CD8-positive, alpha-beta memory T cell (primary cell): ENCODE measurements around the gene KCMF1. TPM values are rescaled to one million over a fixed set of nuclear protein-coding genes. Genes with fewer than 3 reads are reported as not detected.

ENCODE experiments used
- CTCF ChIA-PET: fragments of 350-600 bp; sonication (Branson Sonifier 250); formaldehyde crosslinking; loops from one replicate; lab custom pipeline; 2021; ENCODE audit warnings: antibody characterized with exemption; lab: Charles Lee
- POLR2A ChIA-PET: fragments of 350-600 bp; sonication (Branson Sonifier 250); formaldehyde crosslinking; loops from one replicate; lab custom pipeline; 2021; ENCODE audit warnings: antibody characterized with exemption; lab: Charles Lee
- DNase-seq, 5 donors: peaks; one replicate each; pipeline versions ENCODE4 v3.0.0 to v3.0.0-alpha.2; 2020 to 2022; ENCODE audit warnings: mixed read lengths in 1 of 5
- H3K27ac ChIP-seq: one replicate; pipeline ENCODE4 v1.7.0; 2013; ENCODE audit warnings: low read depth, mild to moderate bottlenecking, low read length, moderate library complexity
- H3K27me3 ChIP-seq: 2 replicates; pipeline ENCODE4 v1.7.0; 2013; ENCODE audit warnings: low read length, mild to moderate bottlenecking; ENCODE audit not compliant: insufficient read depth, poor library complexity, severe bottlenecking
- H3K36me3 ChIP-seq: 2 replicates; pipeline ENCODE4 v1.7.0; 2013; ENCODE audit warnings: mild to moderate bottlenecking, low read length, moderate library complexity; ENCODE audit not compliant: insufficient read depth
- H3K4me1 ChIP-seq: 2 replicates; pipeline ENCODE4 v1.7.0; 2013; ENCODE audit warnings: mild to moderate bottlenecking, low read length, moderate library complexity; ENCODE audit not compliant: insufficient read depth
- H3K4me3 ChIP-seq: 2 replicates; pipeline ENCODE4 v1.7.0; 2013; ENCODE audit warnings: mild to moderate bottlenecking, low read length
- H3K9me3 ChIP-seq: 2 replicates; pipeline ENCODE4 v1.7.0; 2013; ENCODE audit warnings: mild to moderate bottlenecking, low read length
- H3K27ac Mint-ChIP-seq, 8 donors: one replicate each; pipeline ENCODE4 v1.8.0; 2020 to 2021; ENCODE audit warnings: mixed read lengths in 8 of 8, mild to moderate bottlenecking in 6 of 8, inconsistent platforms in 3 of 8, moderate library complexity in 3 of 8
- H3K27me3 Mint-ChIP-seq, 2 donors: one replicate each; pipeline ENCODE4 v1.8.0; 2020 to 2021; ENCODE audit warnings: mixed read lengths in 2 of 2, mild to moderate bottlenecking in 1 of 2, moderate library complexity in 1 of 2
- H3K36me3 Mint-ChIP-seq, 3 donors: one replicate each; pipeline ENCODE4 v1.8.0; 2020 to 2021; ENCODE audit warnings: mixed read lengths in 3 of 3, inconsistent platforms in 1 of 3, mild to moderate bottlenecking in 1 of 3
- H3K4me1 Mint-ChIP-seq, 3 donors: one replicate each; pipeline ENCODE4 v1.8.0; 2020 to 2021; ENCODE audit warnings: mixed read lengths in 3 of 3, inconsistent platforms in 1 of 3, mild to moderate bottlenecking in 1 of 3
- H3K4me3 Mint-ChIP-seq, 7 donors: one replicate each; pipeline ENCODE4 v1.8.0; 2020 to 2021; ENCODE audit warnings: mixed read lengths in 7 of 7, mild to moderate bottlenecking in 6 of 7, moderate library complexity in 4 of 7, inconsistent platforms in 2 of 7
- H3K9me3 Mint-ChIP-seq, 5 donors: one replicate each; pipeline ENCODE4 v1.8.0; 2020 to 2022; ENCODE audit warnings: mixed read lengths in 5 of 5, mild to moderate bottlenecking in 3 of 5, moderate library complexity in 2 of 5, inconsistent platforms in 1 of 5
- polyA plus RNA-seq: library from polyadenylated mRNA; unstranded; fragments of 300-500 nt; fragmentation: Illumina TruSeq; gene quantifications from one replicate; pipeline ENCODE4 v1.2.3, GENCODE V29; 2021
- total RNA-seq, 2 experiments: library from RNA; stranded (reverse); gene quantifications; one replicate each; pipeline ENCODE4 v1.2.3, GENCODE V29; 2021

KCMF1 gene
- total and polyA plus RNA-seq, 3 experiments from 2014 or later, result 30.7 to 105 (median 98.1) TPM

DNA sequence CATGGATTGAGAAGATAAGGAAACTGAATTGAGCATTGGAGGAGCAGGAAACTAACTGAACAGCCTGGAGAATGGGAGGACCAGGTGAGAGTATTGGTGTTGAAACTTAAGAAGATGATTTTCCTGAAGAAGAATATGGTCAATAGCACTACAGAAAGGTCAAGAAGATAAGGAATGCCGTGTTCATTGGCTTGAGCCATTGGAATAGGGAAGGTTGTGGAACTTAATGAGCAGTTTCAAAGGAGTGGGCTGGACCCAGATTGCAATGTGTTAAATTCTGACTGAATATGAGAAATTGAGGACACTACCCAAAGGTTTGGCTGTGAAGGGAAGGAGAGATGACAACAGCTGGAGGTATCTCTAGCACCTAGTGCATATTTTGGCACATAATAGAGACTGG is 19.0 kb downstream of the KCMF1 start:
- ChIA-PET POLR2A (no interaction called here), CTCF (interaction anchor here (1.7 kb wide), 1 partner anchor 14 kb away, joined by 3 read pairs; no protein-coding TSS in a partner anchor)
- peaks cover 0 to 1% of the 10 kb centered on the region in 2 donors for H3K27me3 Mint-ChIP-seq
- Histone ChIP-seq H3K9me3 (no peaks in the 10 kb centered on the region), H3K4me1 (peaks cover 65% of the 10 kb centered on the region), H3K4me3 (no peak overlapping the region), H3K36me3 (no peaks in the 10 kb centered on the region), H3K27me3 (no peaks in the 10 kb centered on the region), H3K27ac (no peak overlapping the region)
- DNase-seq, result no peak
- H3K9me3 Mint-ChIP-seq, result no peaks in the 10 kb centered on the region
- H3K4me3 Mint-ChIP-seq, result no peak overlapping the region
- peaks cover 32 to 47% (median 42%) of the 10 kb centered on the region in 3 donors for H3K4me1 Mint-ChIP-seq
- peaks cover 0 to 8% (median 0%) of the 10 kb centered on the region in 3 donors for H3K36me3 Mint-ChIP-seq
- H3K27ac Mint-ChIP-seq, result no peak overlapping the region

DNA sequence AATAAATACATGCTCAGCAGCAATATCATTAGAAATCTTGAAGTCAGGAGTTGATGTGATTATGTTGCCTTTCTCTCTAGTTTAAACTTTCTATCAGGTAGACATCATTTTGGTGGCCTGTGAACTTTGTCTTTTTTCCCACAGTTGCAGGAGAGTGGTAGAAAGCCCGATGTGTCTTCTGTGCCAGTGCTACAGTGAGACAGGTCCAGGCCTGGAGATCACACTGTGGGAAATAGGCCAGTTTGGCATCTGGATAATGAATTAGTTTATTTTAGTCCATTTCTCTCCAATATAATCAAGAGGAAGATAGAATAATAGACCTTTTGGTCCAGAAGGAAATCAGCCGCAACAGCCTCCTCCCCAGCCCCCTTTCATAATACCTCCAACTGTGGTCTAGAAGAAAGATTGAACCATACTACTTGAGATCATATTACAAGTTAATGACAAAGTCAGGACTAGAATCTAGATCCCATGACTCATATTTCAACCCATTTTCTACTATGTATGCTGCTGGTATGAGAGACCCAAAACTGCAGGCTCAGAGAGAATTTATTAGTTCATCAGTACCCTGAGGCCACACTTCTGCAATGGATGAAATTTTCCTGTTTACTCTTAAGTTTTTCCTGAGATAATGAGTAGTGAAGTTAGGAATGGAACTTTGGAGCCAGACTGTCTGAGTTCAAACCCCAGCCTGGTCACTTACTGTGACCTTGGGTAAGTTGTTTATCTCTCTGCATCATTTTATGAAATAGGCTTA is 20.6 kb downstream of the KCMF1 start:
- H3K4me1 Mint-ChIP-seq, result peaks cover 32 to 47% (median 44%) of the 10 kb centered on the region in 3 donors
- Histone ChIP-seq H3K27ac (no peak overlapping the region), H3K4me3 (no peak overlapping the region), H3K27me3 (no peaks in the 10 kb centered on the region), H3K4me1 (peaks cover 49% of the 10 kb centered on the region), H3K9me3 (no peaks in the 10 kb centered on the region), H3K36me3 (no peaks in the 10 kb centered on the region)
- no peak for DNase-seq
- H3K27ac Mint-ChIP-seq, result peak overlapping the region in 1 of 8 donors; percentile 3
- H3K36me3 Mint-ChIP-seq, result peaks cover 0 to 9% (median 0%) of the 10 kb centered on the region in 3 donors
- H3K4me3 Mint-ChIP-seq, result no peak overlapping the region
- ChIA-PET CTCF (interaction anchor here (1.0 to 1.7 kb wide), 2 partner anchors 15 to 24 kb away, joined by 3 read pairs; no protein-coding TSS in a partner anchor), POLR2A (no interaction called here)
- no peaks in the 10 kb centered on the region for H3K9me3 Mint-ChIP-seq
- H3K27me3 Mint-ChIP-seq, result no peaks in the 10 kb centered on the region

DNA sequence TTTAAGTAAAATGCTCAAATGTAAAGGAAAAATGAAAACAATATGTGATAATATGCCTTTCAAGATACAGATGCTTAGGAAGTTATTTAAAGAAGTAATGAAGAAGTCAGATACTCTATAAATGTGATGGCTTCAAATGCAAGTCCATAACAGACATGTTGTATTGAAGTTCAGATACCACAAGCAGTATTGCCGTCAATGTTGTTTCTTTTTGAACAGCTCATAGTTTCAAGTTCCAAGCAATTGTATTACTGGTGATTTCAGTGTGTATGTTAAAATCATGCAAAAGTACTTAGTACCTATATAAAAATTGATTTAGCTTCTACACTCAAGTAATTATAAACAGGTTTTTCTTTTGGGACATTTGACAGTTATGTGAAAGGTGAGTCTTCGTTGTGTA is 24.9 kb downstream of the KCMF1 start:
- Histone ChIP-seq H3K27me3 (no peaks in the 10 kb centered on the region), H3K4me3 (no peak overlapping the region), H3K9me3 (no peaks in the 10 kb centered on the region), H3K4me1 (peaks cover 14% of the 10 kb centered on the region), H3K27ac (no peak overlapping the region), H3K36me3 (no peaks in the 10 kb centered on the region)
- Mint-ChIP-seq H3K27me3 (no peaks in the 10 kb centered on the region), H3K9me3 (no peaks in the 10 kb centered on the region), H3K27ac (peak overlapping the region in 5 of 8 donors; percentile 6 to 64 (median 55)), H3K4me3 (peak overlapping the region in 1 of 7 donors; percentile 1), H3K4me1 (peaks cover 37 to 65% (median 62%) of the 10 kb centered on the region in 3 donors), H3K36me3 (peaks cover 0 to 12% (median 0%) of the 10 kb centered on the region in 3 donors)
- POLR2A ChIA-PET, result no interaction called here
- CTCF ChIA-PET, result no interaction called here
- DNase-seq, result no peak

DNA sequence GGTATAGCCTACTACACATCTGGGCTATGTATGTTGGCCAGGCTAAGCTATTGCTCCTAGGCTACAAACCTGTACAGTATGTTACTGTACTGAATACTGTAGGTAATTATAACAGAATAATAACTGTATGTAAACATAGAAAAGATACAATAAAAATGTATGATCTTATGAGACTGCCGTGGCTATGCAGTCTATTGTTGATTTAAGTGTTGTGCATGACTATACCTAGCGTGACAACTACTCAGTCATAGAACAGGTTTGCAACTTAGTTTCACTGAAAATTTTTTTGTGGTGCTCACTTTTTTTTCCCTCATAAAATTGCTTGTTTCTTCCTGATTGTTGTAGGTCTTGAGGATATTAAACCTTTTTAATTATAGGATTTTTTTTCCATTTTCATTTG is 25.9 kb downstream of the KCMF1 start:
- Histone ChIP-seq H3K4me3 (no peak overlapping the region), H3K27me3 (no peaks in the 10 kb centered on the region), H3K4me1 (peaks cover 17% of the 10 kb centered on the region), H3K36me3 (no peaks in the 10 kb centered on the region), H3K9me3 (no peaks in the 10 kb centered on the region), H3K27ac (no peak overlapping the region)
- Mint-ChIP-seq H3K4me1 (peaks cover 46 to 75% (median 71%) of the 10 kb centered on the region in 3 donors), H3K9me3 (no peaks in the 10 kb centered on the region), H3K4me3 (no peak overlapping the region), H3K36me3 (peaks cover 0 to 11% (median 0%) of the 10 kb centered on the region in 3 donors), H3K27me3 (no peaks in the 10 kb centered on the region), H3K27ac (no peak overlapping the region)
- POLR2A ChIA-PET, result no interaction called here
- no peak for DNase-seq
- CTCF ChIA-PET, result interaction anchor here (1.0 kb wide), 1 partner anchor 71 kb away, joined by 4 read pairs; no protein-coding TSS in a partner anchor

DNA sequence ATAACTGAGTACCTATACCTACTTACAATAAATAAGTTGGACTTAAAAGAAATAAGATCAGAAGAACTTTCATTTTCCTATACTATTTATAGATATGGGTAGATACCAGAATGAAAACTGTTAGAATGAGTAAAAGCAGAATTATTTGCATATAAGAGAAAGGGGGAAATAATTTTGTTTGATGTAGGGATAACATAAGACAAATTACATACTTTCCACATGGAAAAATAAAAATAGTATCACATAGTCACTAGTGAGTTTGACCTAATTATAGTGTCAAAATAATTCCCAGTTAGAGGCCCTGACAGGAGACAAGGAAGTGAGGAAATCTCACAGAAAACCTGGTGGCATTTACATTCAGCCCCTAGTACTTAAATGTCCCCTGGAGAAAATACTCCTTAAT is 28.6 kb downstream of the KCMF1 start:
- no peaks in the 10 kb centered on the region for H3K9me3 ChIP-seq
- DNase-seq, result no peak
- peak overlapping the region in 5 of 8 donors; percentile 23 to 64 (median 55) for H3K27ac Mint-ChIP-seq
- ChIA-PET CTCF (no interaction called here), POLR2A (no interaction called here)
- no peaks in the 10 kb centered on the region for H3K27me3 Mint-ChIP-seq
- H3K4me3 Mint-ChIP-seq, result peak overlapping the region in 1 of 7 donors; percentile 11
- H3K9me3 Mint-ChIP-seq, result no peaks in the 10 kb centered on the region
- peaks cover 0 to 16% (median 0%) of the 10 kb centered on the region in 3 donors for H3K36me3 Mint-ChIP-seq
- H3K4me1 Mint-ChIP-seq, result peaks cover 57 to 84% (median 78%) of the 10 kb centered on the region in 3 donors
- no peaks in the 10 kb centered on the region for H3K27me3 ChIP-seq
- no peak overlapping the region for H3K4me3 ChIP-seq
- no peaks in the 10 kb centered on the region for H3K36me3 ChIP-seq
- H3K27ac ChIP-seq, result no peak overlapping the region
- H3K4me1 ChIP-seq, result peaks cover 18% of the 10 kb centered on the region

DNA sequence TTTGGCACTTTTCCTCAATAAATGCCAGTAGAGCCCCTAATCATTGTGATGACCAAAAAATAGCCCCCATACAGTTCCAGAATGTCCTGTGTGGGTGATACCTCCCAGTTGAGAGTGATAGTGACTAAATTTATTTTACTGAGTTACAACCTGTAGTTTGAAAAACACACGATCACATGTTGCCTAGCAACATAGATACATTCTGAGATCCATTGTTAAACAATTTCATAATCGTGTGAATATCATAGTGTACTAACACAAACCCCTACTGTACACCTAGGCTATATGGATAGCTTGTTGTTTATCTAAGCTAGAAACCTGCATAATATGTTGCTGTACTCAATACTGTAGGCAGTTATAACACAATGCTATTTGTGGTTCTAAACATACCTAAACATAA is 30.6 kb downstream of the KCMF1 start:
- Histone ChIP-seq H3K9me3 (no peaks in the 10 kb centered on the region), H3K4me1 (peaks cover 23% of the 10 kb centered on the region), H3K27me3 (no peaks in the 10 kb centered on the region), H3K27ac (no peak overlapping the region), H3K36me3 (no peaks in the 10 kb centered on the region), H3K4me3 (no peak overlapping the region)
- Mint-ChIP-seq H3K4me1 (peaks cover 48 to 74% (median 73%) of the 10 kb centered on the region in 3 donors), H3K4me3 (no peak overlapping the region), H3K36me3 (peaks cover 0 to 18% (median 1%) of the 10 kb centered on the region in 3 donors), H3K9me3 (no peaks in the 10 kb centered on the region), H3K27me3 (no peaks in the 10 kb centered on the region), H3K27ac (peak overlapping the region; percentile 7 to 72 (median 50))
- no peak for DNase-seq
- ChIA-PET POLR2A (no interaction called here), CTCF (interaction anchor here (1.2 to 1.3 kb wide), 2 partner anchors 37 to 75 kb away, joined by 3 read pairs; no protein-coding TSS in a partner anchor)

DNA sequence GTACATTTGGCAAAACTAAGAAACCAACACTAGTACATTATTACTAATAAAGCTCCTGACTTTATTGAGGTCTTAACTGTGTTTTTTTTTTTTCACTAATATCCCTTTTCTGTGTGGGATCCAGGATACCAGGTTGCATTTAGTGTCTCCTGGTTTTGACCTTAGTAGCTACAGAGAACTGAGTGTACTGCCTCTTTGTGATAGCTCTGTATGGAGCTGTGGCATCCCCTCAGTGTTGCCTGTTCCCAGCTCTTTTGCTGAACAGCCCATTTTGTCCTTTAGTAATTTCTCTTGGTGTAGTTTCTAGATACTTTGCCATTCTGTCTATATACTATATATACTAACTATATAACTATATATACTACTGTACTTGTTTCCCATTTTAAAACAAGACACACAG is 31.6 kb downstream of the KCMF1 start:
- Mint-ChIP-seq H3K27me3 (no peaks in the 10 kb centered on the region), H3K36me3 (peaks cover 4 to 23% (median 5%) of the 10 kb centered on the region in 3 donors), H3K4me1 (peaks cover 48 to 74% (median 74%) of the 10 kb centered on the region in 3 donors), H3K4me3 (peak overlapping the region in 2 of 7 donors; percentile 2 to 15), H3K9me3 (no peaks in the 10 kb centered on the region), H3K27ac (peak overlapping the region in 4 of 8 donors; percentile 21 to 63 (median 40))
- CTCF ChIA-PET, result interaction anchor here (1.2 to 1.5 kb wide), 3 partner anchors 23 to 76 kb away, joined by 3 read pairs; no protein-coding TSS in a partner anchor
- no peaks in the 10 kb centered on the region for H3K27me3 ChIP-seq
- H3K4me1 ChIP-seq, result peaks cover 23% of the 10 kb centered on the region
- H3K9me3 ChIP-seq, result no peaks in the 10 kb centered on the region
- no peak overlapping the region for H3K27ac ChIP-seq
- POLR2A ChIA-PET, result interaction anchor here (0.6 kb wide), 2 partner anchors 29 to 63 kb away, joined by 3 to 6 read pairs; no protein-coding TSS in a partner anchor
- H3K36me3 ChIP-seq, result peaks cover 5% of the 10 kb centered on the region
- H3K4me3 ChIP-seq, result no peak overlapping the region
- no peak for DNase-seq

DNA sequence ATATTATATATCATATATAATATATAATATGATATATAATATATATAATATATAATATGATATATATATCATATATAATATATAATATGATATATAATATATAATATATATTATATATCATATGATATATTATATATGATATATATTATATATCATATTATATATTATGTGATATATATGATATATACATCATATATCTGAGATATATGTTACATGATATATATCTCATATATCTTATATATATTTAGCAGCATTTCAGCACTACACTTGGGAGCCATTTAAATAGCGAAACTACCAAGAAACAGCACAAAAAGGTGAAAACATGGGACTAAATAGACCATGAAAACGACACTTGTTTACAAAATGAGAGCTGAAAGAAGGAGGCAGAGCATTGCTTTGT is 37.3 kb downstream of the KCMF1 start:
- Histone ChIP-seq H3K27me3 (no peaks in the 10 kb centered on the region), H3K27ac (no peak overlapping the region), H3K36me3 (peaks cover 5% of the 10 kb centered on the region), H3K4me1 (peaks cover 37% of the 10 kb centered on the region), H3K9me3 (no peaks in the 10 kb centered on the region), H3K4me3 (no peak overlapping the region)
- no peak overlapping the region for H3K4me3 Mint-ChIP-seq
- H3K36me3 Mint-ChIP-seq, result peaks cover 10 to 35% (median 10%) of the 10 kb centered on the region in 3 donors
- H3K27ac Mint-ChIP-seq, result no peak overlapping the region
- DNase-seq, result no peak
- H3K27me3 Mint-ChIP-seq, result no peaks in the 10 kb centered on the region
- CTCF ChIA-PET, result no interaction called here
- H3K4me1 Mint-ChIP-seq, result peaks cover 56 to 81% (median 77%) of the 10 kb centered on the region in 3 donors
- no peaks in the 10 kb centered on the region for H3K9me3 Mint-ChIP-seq
- POLR2A ChIA-PET, result no interaction called here
